Upper lobe of right lung (tissue), 1 donor: ENCODE data around the gene VPS16. TPM values are rescaled to one million over a fixed set of nuclear protein-coding genes. Genes with fewer than 3 reads are reported as not detected.
A peak's percentile ranks its signal among the peaks of the same experiment; 100 is the strongest.
"Not testable (repeated sequence)": the region's sequence is repeated elsewhere in the genome, so short reads cannot be mapped to it uniquely, and the experiment has no call there.

Experiments
- ATAC-seq: fragments of 200-7000 bp; cut with Tn5 transposase; one replicate; pipeline ENCODE4 v1.9.1; 2020; ENCODE audit warnings: mild to moderate bottlenecking, moderate library complexity
- DNase-seq: peaks from one replicate; pipeline ENCODE4 v3.0.0-alpha.2; 2020
- H3K27ac ChIP-seq: fragments of 200-600 bp; one replicate; pipeline ENCODE4 v1.8.0; 2022
- H3K27me3 ChIP-seq: fragments of 200-600 bp; one replicate; pipeline ENCODE4 v1.8.0; 2022; ENCODE audit warnings: mild to moderate bottlenecking
- H3K36me3 ChIP-seq: fragments of 200-600 bp; one replicate; pipeline ENCODE4 v1.8.0; 2022
- H3K4me1 ChIP-seq: fragments of 200-600 bp; one replicate; pipeline ENCODE4 v1.8.0; 2022
- H3K4me3 ChIP-seq: fragments of 200-600 bp; one replicate; pipeline ENCODE4 v1.8.0; 2022; ENCODE audit warnings: mild to moderate bottlenecking
- H3K9me3 ChIP-seq: fragments of 200-600 bp; one replicate; pipeline ENCODE4 v1.8.0; 2022
- intact Hi-C: fragments of 100-400 bp; cut with DNase I; formaldehyde crosslinking; loops from one replicate; pipeline ENCODE4 v1.11.0; 2022
- total RNA-seq: library from RNA; stranded (reverse); fragmentation: NEBNext Ultra II Directional; extraction: Animal tissue kit (Norgen Biotek cat#: 25700); gene quantifications from one replicate; pipeline ENCODE4 v1.2.1, GENCODE V29; 2021
- TF ChIP-seq, protein P1 (sequence below): fragments of 200-600 bp; IDR thresholded peaks from one replicate; pipeline ENCODE4 v1.8.0; 2022; ENCODE audit warnings: antibody characterized with exemption
- donor health status: DM: no; HTN: yes; CAD: no; lungs with severe emphysema.

Gene VPS16
- total RNA-seq, 1 donor from 2014 or later, result 34.8 TPM

DNA sequence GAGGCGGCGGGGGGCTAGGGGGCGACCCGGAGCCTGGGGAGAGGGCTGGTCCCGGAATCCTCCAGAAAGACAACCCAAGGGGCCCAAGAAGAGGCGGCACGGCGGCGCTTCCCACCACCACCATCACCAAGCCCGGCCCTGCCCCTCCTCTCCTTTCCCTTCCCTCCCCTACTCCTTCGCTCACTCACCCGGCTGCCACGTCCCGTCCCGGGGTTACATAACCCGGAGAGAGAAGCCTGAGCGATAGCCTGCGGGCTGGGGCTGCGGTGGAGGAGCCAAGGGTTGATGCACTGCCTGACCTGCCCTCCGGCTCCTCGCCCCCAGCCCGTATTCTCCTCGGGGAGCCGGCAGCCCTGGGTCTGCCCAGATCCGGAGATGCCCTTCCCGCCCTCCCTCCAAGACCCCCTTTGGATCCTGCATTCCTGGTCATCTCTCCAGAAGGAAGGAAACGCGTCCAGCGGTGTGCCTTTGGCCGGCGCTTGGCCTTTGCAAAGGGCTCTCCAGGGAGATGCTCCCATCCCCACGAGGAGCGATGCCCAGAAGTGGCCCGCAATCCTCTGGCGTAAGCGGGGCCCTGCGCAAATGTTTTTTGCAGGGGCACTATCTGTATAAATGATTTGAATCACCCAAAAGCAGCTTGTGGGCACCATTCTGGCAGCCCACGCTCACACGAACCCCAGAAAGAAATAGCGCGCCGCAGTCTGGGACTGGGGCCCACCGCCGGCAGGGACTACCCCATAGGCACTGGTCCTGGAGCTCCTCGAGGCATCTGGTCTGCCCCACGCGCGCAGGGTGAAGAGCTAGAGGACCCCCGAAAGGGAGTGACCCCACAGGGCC lies 35.5 kb upstream of the VPS16 start:
- ATAC-seq, result peak; percentile 48
- H3K36me3 ChIP-seq, result no peaks in the 10 kb centered on the region
- peaks cover 8% of the 10 kb centered on the region for H3K4me1 ChIP-seq
- no peaks in the 10 kb centered on the region for H3K9me3 ChIP-seq
- no peak for DNase-seq
- H3K27ac ChIP-seq, result no peak overlapping the region
- TF ChIP-seq, protein P1, sequence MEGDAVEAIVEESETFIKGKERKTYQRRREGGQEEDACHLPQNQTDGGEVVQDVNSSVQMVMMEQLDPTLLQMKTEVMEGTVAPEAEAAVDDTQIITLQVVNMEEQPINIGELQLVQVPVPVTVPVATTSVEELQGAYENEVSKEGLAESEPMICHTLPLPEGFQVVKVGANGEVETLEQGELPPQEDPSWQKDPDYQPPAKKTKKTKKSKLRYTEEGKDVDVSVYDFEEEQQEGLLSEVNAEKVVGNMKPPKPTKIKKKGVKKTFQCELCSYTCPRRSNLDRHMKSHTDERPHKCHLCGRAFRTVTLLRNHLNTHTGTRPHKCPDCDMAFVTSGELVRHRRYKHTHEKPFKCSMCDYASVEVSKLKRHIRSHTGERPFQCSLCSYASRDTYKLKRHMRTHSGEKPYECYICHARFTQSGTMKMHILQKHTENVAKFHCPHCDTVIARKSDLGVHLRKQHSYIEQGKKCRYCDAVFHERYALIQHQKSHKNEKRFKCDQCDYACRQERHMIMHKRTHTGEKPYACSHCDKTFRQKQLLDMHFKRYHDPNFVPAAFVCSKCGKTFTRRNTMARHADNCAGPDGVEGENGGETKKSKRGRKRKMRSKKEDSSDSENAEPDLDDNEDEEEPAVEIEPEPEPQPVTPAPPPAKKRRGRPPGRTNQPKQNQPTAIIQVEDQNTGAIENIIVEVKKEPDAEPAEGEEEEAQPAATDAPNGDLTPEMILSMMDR, result no peak
- peaks cover 80% of the 10 kb centered on the region for H3K27me3 ChIP-seq
- no peak overlapping the region for H3K4me3 ChIP-seq
- intact Hi-C loops, result no loop called here

DNA sequence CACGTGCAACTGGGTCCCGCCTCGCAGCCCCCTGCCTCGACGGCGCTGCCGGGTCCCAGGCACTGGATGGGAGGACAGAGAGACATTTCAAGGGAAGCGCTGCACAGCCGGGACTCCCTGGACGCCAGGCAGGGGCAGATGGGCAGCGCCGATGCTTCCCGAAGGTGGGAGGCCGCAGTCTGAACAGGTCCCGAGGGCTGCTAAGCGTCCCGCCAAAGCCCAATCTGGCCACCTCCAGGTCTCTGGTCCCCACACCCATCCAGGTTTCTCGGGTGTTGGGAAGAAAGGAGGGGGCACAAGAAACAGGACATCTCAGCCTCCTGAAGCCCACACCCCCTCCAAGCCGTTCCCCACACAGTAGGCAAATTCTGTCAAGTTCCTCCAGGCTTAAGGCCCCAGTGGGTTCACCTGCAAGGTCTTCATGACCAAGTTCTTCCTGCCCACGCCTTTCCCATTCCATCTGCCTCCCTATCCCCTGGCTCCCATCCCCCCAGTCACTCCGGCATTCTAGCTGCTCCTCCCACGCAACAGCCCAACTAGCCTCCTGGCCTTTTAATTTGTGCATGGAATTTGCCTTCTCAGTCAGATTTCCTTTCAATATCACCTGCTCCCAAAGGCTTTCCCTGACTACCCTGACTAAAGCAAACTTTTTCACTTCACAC lies 34.7 kb upstream of the VPS16 start:
- TF ChIP-seq, protein P1, result no peak
- intact Hi-C loops, result no loop called here
- H3K27me3 ChIP-seq, result peaks cover 79% of the 10 kb centered on the region
- DNase-seq (no peak), ATAC-seq (no peak)
- H3K4me1 ChIP-seq, result peaks cover 2% of the 10 kb centered on the region
- H3K4me3 ChIP-seq, result no peak overlapping the region
- H3K36me3 ChIP-seq, result no peaks in the 10 kb centered on the region
- no peak overlapping the region for H3K27ac ChIP-seq
- no peaks in the 10 kb centered on the region for H3K9me3 ChIP-seq

DNA sequence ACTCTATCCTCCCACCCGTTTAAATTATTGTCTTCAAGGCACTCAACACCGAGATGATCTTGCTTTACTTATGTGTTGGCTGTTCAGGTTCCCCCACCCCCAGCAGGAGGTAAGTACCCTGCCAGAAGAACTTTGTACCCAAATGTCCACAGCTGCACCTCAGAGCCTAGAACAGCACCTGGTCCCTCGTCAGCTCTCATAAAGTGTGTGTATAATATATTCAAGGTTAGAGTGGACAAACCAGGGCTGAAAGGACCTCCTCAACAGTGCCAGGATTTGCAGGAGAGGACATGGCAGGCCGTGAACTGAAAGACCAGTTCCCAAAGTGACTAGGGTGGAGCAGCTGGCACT lies 34.2 kb upstream of the VPS16 start:
- no peak overlapping the region for H3K4me3 ChIP-seq
- ATAC-seq, result no peak
- H3K27ac ChIP-seq, result no peak overlapping the region
- H3K9me3 ChIP-seq, result no peaks in the 10 kb centered on the region
- TF ChIP-seq, protein P1, result no peak
- peaks cover 76% of the 10 kb centered on the region for H3K27me3 ChIP-seq
- no peak for DNase-seq
- intact Hi-C loops, result no loop called here
- H3K4me1 ChIP-seq, result no peaks in the 10 kb centered on the region
- H3K36me3 ChIP-seq, result no peaks in the 10 kb centered on the region

DNA sequence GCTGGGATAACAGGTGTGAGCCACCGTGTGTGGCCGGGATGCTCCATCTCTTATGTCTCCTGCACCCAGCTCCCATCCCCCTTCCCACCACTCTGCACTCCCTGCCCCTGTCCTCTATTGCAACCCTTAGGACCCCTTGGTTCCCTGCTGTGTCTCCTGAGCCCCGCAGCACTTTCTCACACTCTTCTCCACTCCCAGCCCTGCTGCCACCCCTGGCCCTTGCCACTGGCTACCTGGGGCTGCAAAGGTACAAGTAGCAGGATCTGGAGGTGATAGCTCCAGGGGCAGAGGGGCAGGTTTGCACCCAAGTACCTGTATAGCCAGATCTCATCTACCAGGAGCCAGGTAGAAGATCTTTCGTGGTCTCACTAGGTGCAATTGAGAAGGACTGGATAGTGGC lies 33.5 kb upstream of the VPS16 start:
- DNase-seq (no peak), ATAC-seq (no peak)
- no peaks in the 10 kb centered on the region for H3K36me3 ChIP-seq
- H3K27me3 ChIP-seq, result peaks cover 74% of the 10 kb centered on the region
- H3K4me1 ChIP-seq, result no peaks in the 10 kb centered on the region
- intact Hi-C loops, result no loop called here
- no peak overlapping the region for H3K4me3 ChIP-seq
- no peaks in the 10 kb centered on the region for H3K9me3 ChIP-seq
- TF ChIP-seq, protein P1, result no peak
- no peak overlapping the region for H3K27ac ChIP-seq

DNA sequence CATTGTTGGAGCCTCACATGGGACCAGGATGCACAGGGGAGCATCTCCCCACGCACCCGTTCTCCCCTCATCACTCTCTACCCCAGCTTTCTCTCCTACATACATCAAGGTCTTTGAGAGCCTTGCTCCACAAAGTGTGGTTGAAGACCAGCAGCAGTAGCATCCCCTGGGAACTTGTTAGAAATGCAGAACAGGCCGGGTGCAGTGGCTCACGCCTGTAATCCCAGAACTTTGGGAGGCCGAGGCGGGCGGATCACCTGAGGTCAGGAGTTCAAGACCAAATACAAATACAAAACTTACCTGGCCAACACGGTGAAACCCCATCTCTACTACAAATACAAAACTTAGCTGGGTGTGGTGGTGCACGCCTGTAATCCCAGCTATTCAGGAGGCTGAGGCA lies 32.6 kb upstream of the VPS16 start:
- intact Hi-C loops, H3K4me3 ChIP-seq, H3K27ac ChIP-seq, H3K36me3 ChIP-seq, H3K9me3 ChIP-seq, ATAC-seq, H3K4me1 ChIP-seq, DNase-seq: not testable (repeated sequence)
- peaks cover 64% of the 10 kb centered on the region for H3K27me3 ChIP-seq

DNA sequence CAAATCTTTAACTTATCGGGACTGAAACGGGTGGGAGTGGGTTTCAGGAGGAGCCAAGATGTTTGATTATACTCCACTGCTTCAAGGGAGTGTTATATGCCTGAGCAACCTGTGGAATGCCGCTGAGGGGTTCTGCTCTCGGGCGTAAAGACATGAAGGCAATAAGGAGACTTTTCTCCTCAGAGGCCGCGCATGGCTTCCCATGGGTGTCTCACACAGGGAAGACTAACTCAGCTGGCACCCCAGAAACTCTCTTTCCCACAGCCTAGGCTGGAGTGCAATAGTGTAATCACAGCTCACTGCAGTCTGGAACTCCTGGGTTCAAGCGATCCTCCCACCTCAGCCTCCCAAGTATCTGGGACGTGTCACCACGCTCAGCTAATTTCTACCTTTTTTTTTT lies 30.9 kb upstream of the VPS16 start:
- intact Hi-C loops, result no loop called here
- no peak overlapping the region for H3K4me3 ChIP-seq
- ATAC-seq (no peak), DNase-seq (no peak)
- H3K4me1 ChIP-seq, result no peaks in the 10 kb centered on the region
- TF ChIP-seq, protein P1, result no peak
- no peaks in the 10 kb centered on the region for H3K9me3 ChIP-seq
- no peak overlapping the region for H3K27ac ChIP-seq
- H3K36me3 ChIP-seq, result no peaks in the 10 kb centered on the region
- H3K27me3 ChIP-seq, result peaks cover 47% of the 10 kb centered on the region
